ENCODE results near the gene CMTM5.
"Not testable (repeated sequence)": the region's sequence is repeated elsewhere in the genome, so short reads cannot be mapped to it uniquely, and the experiment has no call there.

CMTM5 gene

DNA sequence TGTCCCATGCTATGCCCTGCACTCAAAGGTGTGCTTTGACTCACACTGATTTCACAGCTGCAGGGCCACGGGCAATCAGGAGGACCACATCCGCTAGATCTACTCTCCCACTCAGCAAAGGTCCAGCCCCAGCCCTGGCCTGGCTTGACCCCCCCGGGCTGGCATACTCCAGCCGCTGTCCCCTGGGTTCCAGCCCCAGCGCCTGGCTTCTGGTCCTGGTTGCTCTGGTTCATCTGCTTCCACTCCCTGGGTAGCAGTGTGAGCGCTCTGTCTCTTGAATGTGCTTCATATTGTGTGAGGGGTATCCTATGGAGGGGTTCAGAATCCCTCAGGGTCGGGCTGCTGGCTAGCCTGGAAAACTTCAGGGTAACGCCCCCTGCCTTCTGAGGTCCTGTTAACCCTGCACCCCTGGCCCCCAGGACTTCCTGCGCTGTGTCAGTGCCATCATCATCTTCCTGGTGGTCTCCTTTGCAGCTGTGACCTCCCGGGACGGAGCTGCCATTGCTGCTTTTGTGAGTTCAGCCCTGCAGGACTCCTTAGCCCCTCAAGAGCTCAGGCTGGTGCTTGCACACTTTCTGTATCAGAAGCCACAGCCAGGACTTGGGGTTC lies 1.9 kb downstream of the CMTM5 start:
- no peak for DNase-seq (ENCODE audit: low read depth in 2 of 2)

DNA sequence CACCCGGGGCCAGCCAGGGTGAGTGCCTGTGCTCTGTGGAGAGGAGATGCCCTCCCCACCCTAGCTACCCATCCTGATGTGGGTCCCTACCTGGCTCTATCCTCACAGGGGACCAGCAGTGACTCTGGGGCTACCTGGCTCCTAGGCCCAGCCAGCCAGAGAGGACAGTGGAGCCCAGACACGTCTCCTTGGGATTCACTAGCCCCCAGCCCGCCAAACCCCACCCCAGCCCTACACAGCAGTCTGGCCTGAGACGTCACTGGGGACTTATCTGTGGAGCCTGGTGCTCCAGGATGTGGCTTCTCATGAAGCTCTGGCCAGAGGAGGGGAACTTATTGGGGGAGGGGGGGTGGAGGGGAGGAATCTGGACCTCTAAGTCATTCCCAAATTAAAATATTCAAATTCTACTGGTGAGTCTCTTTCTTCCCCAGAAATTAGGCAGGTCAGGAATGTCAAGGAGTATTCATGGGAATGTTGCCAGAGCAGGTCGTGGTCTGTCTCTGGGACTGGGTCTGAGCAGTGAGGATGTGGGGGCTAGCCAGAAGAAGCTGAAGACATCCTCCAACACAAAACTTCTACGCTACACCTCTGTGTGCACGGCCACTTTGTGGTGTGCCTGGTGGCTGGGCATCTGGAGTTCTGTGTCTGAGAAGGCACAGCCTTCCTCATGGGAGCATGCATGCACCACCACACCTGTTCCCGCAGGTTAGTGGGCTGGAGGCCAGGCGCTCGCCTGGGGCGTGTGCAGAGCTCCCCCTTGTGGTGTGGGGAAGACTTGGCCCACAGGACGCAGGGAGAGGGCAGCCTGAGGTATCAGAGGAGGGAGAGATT lies 2.7 kb downstream of the CMTM5 start:
- peak; percentile 29 to 30 for DNase-seq (ENCODE audit: low read depth in 2 of 2)

DNA sequence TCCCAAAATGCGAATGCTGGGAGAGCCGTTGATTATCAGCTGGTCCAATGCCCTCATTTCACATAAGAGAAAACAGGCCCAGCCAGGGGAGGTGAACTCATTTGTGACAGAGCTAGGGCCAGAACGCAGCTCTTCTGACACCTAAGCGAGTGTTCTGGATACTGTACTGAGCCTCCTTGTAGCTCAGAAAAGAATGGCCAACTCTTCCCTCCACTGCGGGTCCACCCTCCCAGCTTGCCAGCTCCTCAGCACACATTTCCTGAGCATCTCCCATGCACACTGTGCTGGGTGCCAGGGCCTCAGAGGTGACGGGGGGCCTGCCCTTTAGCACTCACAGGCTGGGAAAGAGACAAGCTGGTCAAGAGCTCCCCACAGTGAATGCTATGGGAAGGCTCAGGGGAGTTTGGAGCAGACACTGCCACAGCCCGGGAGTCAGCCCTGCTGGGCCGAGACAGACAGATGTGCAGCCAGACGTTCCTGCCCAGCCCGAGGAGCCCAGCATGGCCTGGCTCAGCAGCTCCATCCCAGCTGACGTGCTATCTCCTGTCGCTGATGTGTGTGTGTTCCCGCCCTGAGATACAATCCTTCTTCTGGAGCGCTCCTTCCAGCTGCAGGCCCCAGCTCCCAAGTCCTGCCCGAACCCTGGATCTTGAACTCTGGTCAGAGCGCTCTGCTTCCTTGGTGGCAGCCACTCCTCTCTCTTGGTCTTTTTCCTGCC lies 3.5 kb downstream of the CMTM5 start:
- DNase-seq (ENCODE audit: low read depth in 2 of 2), result no peak

DNA sequence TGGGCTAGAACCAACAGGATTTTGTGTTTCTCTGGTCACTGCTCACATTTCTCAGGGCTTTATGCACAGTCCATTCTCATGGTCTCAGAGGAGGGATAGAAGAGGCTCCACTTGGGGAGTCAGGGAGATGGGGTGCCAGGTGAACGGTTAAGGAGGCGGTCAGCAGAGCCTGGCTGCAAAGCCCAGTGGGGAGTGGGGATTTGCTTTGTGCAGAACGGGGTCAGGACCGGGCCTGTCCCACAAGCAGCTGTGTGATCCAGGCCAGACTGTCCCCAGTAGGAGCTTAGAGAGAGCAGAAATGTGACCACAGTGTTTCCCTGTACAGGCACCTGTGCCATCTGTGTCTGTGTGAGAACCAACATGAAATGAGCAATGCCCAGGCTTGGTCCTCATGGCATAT lies 4.1 kb downstream of the CMTM5 start:
- DNase-seq (ENCODE audit: low read depth in 2 of 2), result no peak

DNA sequence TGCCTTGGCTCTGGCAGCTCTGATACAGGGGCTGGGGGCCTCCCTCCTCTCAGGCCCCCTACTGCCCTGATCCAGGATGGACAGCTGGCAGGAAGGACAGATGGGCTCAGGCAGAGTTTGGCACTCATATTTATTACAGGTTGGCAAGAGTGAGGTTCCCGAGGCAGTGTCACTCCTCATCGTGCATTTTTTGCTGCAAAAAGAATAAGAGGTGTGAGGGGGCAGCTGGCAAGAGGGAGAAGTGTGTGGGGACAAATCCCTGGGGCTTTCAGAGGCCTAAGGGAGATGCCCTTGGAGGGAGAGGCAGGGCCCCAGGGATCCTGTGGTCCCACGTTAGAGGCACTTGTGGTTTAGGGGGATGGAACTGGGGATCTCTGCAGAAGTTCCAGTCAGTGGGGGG lies 5.0 kb downstream of the CMTM5 start:
- DNase-seq (ENCODE audit: low read depth in 2 of 2), result no peak

DNA sequence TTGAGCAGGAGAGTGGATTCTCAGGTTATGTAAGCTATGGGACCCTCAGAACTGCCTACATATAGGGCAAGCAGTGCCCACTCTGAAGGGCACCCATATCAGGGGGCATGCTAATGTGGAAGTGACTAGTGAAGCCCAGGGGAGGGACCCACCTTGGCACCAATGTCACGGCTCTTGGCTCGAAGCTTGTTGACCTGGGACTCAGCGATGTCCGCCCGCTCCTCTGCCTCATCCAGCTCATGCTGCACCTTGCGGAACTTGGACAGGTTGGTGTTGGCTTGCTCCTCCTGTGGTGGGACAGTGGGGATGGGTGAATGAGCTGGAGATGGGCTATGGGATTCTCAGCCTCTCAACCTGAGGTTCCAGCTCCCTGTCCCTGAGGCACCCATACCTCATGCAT lies 5.4 kb downstream of the CMTM5 start:
- no peak for DNase-seq (ENCODE audit: low read depth in 2 of 2)

DNA sequence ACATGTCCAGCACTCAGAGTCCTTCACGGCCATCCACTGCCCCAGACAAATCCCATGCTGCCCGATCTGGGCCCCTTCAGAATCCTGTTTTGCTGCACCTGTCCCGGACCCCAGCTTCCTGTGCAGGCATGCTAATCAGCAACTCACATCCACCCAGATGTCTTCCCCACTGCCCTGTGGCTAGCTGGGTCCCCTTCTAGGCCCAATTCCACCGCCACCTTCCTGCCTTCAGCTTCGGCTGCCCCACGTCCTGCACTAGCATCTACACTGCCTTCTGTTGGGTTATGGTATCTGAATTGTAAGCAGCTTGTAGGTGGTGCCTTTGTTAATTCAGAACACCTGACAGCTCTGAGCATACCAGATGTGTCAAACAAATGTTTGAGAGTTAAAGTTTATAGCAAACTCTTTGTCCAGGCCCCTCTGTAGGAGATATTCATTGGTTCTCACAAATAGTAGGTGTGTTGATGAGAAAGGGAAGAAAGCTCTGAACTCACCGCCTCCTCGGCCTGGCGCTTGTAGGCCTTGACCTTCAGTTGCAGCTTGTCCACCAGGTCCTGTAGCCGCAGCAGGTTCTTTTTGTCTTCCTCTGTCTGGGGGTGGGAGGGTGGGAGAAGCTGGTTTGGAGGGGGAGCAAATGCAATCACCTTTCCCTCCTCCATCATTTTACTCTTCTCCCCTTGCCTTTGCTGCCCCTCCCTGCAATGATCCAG lies 6.0 kb downstream of the CMTM5 start:
- DNase-seq (ENCODE audit: low read depth in 2 of 2), result no peak

DNA sequence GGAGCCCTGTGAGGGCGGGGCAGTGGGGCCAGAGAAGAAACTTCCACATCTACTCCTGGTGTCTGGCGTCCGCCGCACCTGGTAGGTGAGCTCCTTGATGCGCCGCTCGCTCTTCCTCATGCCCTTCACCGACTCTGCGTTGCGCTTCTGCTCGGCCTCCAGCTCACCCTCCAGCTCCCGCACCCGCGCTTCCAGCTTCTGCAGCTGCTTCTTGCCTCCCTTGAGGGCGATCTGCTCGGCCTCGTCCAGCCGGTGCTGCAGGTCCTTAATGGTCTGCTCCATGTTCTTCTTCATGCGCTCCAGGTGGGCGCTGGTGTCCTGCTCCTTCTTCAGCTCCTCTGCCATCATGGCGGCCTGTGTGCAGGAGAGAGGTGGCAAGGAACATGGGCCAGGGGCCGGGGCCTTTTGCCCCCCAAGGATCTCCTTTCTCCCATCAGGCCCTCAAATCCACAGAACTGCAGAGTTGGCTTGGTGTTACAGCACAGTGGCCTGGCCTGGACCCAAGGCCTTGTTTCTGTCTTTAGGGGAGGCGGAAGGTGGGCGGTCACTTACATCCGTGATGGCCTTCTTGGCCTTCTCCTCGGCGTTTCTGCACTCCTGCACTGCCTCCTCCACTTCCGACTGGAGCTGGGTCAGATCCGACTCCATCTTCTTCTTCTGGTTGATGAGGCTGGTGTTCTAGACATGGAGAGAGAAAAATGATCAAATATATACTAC lies 7.7 kb downstream of the CMTM5 start:
- no peak for DNase-seq (ENCODE audit: low read depth in 2 of 2)

DNA sequence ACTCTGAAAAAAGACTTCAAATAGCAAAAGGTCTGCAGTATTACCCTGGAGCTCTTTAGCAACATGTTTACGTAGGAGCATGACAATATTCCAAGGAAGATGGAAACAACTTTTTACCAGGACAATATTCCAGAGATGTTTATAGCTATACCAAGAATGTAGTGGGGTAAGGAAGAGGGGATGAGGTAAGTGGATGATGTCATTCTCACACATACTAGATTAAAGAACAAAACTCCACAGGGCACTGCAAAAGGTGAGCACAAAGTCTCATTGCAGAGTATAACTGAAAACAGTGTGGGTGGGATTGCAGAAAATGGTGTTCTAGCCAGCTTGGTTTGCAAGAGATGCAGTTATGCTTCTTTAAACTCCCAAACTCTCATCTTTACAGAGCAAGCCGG lies 8.4 kb downstream of the CMTM5 start:
- DNase-seq (ENCODE audit: low read depth in 2 of 2), result no peak

DNA sequence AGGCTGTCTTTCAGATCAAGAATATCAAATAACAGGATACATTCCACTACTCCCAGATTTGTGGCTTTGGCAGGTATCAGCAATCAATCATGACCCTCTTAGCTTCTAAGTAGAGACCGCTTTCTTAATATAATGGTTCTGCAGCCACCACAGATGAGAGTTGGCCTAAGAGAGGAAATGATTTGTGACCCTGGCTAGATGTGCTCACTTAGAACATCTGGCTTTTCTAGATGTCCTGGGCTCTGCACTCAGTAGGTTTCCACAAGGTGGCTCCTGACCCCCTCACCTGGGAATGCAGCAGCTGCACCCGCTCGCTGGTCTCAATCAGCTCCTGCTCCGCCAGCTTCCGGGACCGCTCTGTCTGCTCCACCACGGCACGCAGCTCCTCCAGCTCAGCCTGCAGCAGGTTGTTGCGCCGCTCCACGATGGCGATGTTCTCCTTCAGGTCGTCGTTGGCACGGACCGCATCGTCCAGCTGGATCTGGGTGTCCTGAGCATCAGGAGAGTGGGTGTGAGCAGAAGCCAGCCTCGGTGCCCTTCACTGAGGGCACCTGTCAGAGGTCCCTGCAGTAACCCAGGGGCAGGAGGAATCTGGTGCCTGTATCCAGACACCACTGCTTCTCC lies 8.9 kb downstream of the CMTM5 start:
- no peak for DNase-seq (ENCODE audit: low read depth in 2 of 2)

DNA sequence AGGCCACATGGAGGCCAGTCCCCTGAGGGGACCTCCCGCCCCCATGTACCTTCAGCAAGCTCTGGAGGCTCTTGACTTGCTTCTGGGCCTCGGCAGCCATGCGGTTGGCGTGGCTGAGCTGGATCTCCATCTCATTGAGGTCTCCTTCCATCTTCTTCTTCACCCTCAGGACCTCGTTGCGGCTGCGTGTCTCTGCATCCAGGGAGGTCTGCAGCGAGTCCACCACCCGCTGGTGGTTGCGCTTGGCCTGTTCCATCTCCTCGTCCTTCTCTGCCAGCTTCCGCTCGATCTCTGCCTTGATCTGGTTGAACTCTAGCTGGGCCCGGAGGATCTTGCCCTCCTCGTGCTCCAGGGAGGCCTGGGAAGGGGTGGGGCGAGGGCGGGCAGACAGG lies 9.4 kb downstream of the CMTM5 start:
- not testable (repeated sequence) for DNase-seq (ENCODE audit: low read depth in 2 of 2)

DNA sequence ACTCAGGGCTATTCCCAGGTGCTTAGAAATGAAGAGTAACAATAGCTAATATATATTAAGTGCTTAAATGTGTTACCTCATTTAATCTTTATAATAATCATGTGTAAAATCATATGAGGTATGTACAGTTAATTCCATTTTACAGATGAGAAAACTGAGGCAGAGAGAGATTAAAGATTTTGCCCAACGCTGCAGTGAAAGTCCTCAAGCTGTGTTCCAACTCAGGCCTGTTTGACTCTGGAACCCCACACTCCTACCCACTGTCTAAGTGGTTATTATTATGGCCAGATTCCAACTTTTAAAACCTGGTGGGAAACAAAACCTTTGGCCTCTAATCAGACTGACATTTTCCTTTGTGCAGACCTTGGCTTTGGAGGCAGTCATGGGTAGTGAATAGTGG lies 10.2 kb downstream of the CMTM5 start:
- DNase-seq (ENCODE audit: low read depth in 2 of 2), result no peak

DNA sequence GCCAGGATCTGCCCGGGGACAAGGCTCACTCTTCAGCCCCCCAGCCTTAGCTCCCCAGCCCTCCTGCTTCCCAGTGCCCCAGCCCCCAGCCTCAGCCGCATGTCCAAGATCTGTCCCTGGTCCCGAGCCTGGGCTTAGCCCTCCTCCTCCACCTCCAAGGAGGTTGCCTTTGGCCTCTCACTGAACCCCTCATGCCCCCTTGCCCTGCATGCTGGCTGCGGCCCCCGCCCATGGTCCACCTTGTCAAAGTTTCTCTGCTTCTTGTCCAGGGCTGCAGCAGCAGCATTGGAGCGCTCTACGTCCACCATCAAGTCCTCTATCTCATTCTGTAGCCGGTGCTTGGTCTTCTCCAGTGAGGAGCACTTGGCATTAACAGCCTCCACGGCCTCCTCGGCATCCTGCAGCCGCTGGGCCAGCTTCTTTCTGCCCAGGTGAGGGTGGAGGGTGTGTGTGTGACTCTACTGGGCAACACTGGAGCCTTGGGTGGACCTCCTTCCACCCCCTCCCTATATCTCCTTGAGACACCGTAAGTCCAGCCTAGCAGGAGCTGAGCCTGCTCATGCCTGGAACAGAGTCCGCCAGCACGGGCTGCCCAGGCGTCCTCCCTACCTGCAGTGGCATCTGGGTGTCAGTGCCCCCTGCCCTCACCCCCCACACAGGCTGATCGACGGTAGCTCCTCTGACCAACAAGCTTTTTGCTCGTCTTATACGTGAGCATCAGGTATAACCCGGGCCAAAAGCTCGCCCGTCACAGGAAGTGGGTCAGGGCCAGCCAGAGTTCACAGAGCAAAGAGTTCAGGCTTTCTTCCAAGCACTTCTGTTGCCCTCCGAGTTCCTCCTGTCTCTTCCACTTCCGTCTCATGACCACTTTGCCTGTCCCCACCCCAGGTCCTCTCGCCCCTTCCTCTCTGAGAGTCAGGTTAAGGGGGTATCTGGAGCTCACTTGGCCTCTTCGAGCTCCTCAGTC lies 11.4 kb downstream of the CMTM5 start:
- no peak for DNase-seq (ENCODE audit: low read depth in 2 of 2)

DNA sequence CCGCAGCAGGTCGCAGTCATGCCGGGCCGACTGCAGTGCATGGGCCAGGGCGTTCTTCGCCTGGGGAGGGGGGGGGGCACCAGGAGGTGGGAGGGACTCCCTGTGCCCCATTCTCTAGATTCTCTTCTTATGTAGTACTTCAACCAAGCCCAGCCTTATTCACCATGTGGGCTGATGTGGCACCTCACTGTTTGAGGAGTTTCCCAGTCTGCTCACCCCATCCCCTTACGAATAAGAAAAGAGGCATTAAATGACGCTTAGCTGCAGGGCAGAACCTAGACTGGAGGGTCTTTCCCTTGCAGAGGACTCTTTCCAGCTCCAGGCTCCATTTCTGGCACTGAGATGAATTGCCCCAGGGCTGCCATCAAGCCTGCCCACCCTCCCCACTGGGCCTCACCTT lies 12.2 kb downstream of the CMTM5 start:
- no peak for DNase-seq (ENCODE audit: low read depth in 2 of 2)

DNA sequence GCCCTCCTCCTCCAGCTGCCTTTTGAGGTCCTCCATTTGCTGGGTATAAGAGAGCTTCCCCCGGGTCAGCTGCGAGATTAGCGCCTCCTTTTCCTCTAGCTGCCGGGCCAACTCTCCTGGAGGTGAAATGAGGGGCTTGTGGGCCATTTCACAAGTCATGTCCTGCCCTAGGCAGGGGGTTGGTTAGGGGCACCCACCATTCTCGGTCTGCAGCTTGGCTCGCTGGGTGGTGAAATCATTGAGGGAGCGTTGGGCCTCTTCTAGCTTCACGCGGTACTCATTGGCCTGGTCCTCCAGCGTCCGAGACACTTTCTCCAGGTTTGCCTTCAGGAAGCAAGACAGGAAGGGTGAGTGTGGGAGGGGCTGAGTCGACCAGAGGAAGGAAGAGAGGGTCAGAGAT lies 12.6 kb downstream of the CMTM5 start:
- no peak for DNase-seq (ENCODE audit: low read depth in 2 of 2)

DNA sequence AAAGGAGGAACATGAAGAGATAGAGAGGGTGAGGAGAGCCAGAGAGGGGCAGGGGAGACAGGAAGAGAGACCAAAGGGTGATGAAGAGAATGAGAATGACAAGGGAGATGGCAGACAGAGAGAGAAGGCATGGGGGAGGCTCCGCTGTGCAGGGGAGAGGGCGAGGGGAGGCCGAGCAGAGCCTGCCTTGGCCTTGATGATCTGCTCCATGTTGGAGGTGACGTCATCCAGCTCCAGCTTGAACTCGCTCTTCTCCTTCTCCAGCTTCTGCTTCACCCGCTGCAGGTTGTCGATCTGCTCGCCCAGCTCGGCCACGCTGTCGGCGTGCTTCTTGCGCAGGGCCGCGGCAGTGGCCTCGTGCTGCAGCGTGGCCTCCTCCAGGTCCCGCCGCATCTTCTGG lies 13.0 kb downstream of the CMTM5 start:
- not testable (repeated sequence) for DNase-seq (ENCODE audit: low read depth in 2 of 2)

DNA sequence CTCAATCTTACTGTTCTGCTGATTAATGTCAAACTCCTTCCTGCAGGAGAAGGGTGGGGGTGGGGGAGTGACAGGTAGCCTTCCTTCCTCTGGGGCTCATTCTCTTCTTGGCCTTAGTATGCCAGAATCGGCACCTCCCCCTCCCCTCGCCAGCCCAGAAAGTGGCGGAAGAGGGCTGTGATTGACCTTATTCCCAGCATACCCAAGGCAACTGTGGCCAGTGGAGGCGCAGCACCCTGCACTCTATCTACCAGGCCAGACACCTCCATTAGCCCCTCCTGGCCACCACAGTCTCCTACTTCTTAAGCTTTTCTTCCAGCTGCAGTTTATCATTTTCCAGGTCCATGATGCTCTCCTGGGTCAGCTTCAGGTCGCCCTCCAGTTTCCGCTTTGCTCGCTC lies 15.8 kb downstream of the CMTM5 start:
- no peak for DNase-seq (ENCODE audit: low read depth in 2 of 2)

DNA sequence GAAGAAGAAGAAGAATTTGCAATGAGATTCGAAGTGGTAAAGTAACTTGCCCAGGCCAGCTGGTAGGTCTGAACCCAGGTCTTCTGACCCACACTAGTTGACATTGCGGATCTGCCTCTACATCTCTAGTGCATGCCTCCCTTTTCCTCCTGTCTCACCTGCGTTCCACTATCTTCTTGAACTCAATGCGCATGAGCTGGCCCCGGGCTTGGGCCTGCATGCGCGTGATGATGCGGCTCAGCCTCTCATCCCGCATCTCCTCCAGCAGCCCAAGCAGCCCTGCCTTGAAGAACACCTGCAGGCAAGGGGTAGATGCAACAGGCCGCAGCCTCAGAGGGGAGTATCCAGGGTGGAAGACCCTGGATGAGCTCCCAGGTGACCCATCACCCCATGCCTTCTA lies 19.3 kb downstream of the CMTM5 start:
- no peak for DNase-seq (ENCODE audit: low read depth in 2 of 2)

DNA sequence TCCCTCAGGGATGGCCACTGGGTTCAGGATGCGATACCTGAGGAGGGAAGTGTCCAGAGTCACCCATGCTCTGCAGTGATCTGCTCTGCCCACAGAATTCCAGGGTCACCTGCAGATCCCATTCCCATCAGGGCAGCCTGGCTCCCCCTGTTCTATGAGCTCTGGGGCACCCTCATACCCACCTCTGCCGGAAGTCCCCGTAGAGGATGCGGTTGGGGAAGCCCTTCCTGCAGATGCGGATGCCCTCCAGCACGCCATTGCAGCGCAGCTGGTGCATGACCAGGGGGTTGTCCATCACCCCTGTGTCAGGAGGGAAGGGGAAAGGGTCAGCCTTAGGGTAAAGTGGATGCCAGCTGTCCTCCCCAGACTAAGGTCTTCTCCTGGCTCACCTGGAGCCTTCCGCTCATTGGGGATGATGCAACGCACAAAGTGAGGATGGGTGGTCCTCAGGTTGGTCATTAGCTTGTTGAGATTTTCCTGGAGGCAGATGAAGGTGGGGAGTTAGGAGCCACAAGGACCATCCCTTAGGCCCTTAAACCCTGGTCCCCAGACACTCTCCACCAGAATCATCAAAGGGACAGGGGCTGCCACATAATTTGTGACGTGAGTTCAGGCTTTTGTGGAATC lies 20.0 kb downstream of the CMTM5 start:
- DNase-seq (ENCODE audit: low read depth in 2 of 2), result no peak

DNA sequence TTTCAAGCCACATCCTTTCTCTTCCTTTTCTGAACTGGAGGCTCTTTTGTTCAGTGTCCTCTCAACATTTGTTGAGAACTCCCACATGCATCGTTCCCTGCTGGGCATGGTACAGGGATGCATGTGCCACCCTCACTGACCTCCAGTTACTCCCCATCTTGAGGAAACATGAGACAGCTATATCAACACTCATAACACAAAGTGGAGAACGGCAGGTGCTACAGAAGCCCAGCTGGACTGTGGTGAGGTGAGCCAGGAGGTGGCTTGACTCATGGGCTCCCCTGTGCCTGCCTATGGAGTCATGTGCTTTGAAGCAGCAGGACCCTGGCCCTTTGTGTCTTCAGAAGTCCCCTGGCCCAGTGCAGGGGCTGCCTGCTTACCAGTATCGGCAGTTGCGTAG lies 21.5 kb downstream of the CMTM5 start:
- no peak for DNase-seq (ENCODE audit: low read depth in 2 of 2)
